SW 1271 (cell line): ENCODE data around the gene ZNF768.

Experiments
- DNase-seq, 2 experiments: peaks; one replicate each; lab custom pipeline; 2025; lab: John Stamatoyannopoulos, UW

ZNF768 gene

GRCh38 chr16:30526137-30526822 is at the start of gene ZNF768:
TSS of gene ZNF768 (minus strand) at chr16:30526566. CDS start at chr16:30526413, 153 bp downstream.
- peak in 1 of 2 experiments; percentile 54 for DNase-seq

- DNase-seq = no peak
Observed at GRCh38 chr16:30574678-30575077, 48.3 kb upstream of the ZNF768 start.

- peak; percentile 91 to 97 for DNase-seq
Observed at GRCh38 chr16:30571445-30572322, 45.3 kb upstream of the ZNF768 start, which contains the start of gene ZNF688. TSS of gene ZNF688 (minus strand) at chr16:30571714. CDS start at chr16:30571629, 85 bp downstream.

DNA sequence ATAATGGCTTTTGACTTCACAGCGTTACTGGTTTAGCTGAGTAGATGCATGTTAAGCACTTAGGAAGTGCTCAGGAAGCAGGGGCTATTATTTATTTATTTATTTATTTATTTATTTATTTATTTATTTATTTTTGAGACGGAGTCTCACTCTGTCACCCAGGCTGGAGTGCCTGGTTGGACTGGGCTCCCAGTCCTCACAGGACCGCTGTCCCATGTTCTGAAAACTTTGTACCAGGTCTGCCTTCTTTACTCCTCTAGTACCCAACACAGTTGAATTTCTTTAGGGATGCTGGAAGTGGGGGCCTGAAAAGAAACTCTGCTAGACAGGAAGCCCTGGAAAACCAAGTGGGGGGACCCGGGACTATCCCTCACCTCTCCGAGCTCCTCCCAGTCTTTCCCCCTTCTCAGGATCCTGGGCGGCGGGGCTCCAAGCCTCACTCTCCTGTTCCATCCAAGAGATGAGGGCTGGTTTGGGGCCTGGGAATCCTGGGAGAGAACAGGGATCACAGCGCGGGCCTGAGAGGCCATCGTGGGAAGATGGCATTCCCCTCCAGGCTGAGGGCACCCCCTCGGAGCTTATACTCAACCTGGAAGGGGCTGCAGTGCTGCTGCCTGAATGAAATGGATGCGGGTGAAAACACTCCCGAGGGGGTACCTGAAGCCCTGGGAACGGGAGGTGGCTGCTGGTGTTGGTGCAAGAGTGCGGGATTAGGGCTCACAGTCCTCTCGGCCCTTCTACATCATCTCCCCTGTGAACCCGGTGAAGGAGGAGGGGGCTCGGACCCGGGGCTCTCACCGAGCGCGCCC is 44.5 kb upstream of the ZNF768 start:
- DNase-seq = no peak

DNA sequence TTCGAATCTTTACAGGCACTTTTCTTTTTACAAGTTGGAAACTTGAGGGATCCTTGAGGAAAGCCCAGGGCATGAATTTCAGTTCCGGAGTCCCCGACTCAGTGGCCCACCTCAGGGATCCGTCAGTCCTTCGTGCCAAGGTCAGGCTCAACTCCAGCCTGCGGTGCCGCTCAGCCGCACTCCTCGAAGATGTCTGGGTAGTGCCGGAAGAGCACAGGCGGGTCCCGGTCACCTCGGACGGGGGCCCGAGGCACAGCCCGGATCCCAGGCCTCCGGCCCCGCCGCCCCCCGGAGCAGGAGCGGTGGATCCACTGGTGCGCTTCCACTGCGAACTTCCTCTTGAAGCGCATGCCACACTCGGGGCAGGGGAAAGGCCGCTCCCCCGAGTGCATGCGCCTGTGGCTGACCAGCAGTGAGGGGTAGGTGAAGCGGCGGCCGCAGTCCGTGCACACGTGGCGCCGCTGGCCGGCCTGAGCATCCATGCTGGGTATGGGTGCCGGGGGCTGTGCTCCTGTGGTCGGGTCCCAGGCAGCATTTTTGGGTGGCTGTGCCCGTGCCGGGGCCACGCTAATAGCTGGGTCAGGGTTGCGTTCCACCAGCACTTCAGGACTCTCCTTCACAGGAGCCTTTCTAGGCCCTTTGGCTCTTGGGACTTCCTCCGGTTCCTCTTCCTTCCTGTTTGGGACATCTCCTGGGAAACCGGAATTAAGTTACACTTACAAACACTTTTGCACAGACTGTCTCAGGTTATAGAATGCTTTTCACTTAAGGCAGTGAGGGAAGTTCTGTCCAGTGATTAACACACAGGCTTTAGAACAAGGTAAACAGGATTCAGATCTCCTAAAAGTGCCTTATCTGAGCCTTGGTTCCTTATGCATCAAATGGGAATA is 43.6 kb upstream of the ZNF768 start:
- no peak for DNase-seq

- no peak for DNase-seq
Observed at GRCh38 chr16:30569281-30569680, 42.9 kb upstream of the ZNF768 start.

DNA sequence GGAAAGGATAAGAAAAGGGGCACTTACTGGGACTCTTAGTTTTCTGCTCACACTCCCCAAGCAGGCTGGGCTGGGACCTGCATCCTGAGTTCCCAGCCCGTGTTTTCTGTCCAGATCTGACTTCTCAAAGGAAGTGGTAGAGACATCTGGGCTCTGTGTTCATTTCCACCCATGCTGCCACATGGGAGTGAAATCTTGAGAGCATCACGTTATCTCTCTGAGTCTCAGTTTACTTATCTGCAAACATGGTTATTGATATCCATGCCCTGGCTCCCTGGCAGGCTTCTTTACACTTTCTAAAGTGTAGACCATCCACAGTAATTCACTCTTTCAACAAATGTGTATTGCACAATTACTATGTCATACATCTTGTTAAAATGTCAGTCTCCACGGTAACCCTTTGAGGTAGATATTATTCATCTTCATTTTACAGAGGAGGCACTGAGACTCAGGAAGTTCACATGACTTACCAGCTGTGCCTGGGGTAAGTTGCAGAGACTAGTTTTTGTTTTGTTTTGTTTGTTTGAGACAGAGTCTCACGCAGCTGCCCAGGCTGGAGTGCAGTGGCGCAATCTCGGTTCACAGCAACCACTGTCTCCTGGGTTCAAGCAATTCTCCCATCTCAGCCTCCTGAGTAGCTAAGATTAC is 41.7 kb upstream of the ZNF768 start:
- DNase-seq = peak in 1 of 2 experiments; percentile 36

- no peak for DNase-seq
Observed at GRCh38 chr16:30567160-30567990, 41.0 kb upstream of the ZNF768 start.

DNA sequence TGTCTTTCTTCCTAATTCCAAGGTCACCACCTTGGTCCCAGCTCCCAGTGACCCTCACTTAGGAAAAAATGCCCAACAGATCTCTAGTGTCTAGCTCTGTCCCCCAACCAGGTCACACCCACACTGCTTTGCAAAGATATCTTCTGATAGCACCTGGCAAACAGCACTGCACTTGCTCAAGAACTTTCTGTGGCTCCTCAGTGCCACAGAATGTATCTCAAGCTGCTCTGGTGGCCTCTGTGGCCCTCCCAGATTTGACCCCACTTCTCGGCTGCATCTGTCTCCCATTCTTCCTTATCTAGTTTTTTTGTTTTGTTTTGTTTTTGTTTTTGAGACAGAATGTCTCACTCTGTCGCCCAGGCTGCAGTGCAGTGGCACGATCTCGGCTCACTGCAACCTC is 40.2 kb upstream of the ZNF768 start:
- DNase-seq = no peak

DNA sequence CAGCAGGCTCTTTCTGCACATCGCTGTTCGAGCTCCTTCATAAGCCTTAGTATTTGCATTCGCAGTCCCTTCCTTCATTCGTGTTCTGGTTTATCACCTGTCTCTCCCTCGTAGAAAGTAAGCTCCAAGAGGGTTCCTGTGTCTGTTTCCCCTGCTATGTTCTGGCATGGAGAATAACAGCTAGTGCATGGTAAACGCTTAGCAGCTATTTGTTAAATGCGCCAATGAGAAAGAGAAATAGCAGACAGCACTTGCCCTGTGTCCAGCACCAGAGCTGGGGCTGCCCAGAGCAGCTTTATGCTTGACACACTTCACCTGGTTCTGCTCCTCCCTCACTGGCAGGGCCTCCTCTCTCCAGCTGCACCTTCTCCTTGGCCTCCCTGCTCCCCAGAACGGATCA is 39.6 kb upstream of the ZNF768 start:
- no peak for DNase-seq

GRCh38 chr16:30565526-30565925 is 39.2 kb upstream of the ZNF768 start:
- no peak for DNase-seq

GRCh38 chr16:30562021-30562420 is 35.7 kb upstream of the ZNF768 start:
- no peak for DNase-seq

DNA sequence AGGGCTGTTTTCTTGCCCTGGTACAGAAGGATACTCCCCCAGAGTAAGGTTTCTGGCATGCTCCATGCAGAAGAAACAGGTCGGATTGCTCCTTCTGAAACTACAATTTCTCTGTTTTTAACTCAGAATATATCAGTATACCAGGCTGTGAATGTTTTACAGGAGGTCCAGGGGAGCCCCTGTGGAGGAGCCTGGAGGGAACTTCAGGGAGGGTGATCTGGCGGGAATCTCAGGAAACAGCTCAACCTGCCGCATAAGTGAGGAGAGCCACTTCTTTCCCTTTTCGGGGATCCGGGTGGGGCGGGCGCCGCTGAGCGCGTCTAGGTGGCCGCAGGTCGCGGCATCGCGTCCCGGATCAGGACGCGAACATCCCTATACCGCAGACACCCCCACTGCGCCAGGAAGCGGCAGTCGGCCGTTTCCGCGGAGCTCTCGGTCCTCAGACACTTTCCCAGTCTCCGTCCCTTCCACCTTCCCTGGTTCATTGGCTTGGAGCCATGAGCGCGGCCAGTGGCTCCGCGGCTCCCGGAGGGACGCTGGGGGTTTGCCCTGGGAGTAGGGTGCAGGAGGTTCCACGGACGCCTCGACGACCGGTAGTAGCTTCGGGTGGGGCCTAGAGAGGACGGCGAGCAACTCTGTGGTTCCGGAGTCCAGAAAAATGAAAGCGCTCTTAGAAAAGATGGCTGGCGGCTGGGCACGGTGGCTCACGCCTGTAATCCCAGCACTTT is 34.9 kb upstream of the ZNF768 start:
- no peak for DNase-seq

DNA sequence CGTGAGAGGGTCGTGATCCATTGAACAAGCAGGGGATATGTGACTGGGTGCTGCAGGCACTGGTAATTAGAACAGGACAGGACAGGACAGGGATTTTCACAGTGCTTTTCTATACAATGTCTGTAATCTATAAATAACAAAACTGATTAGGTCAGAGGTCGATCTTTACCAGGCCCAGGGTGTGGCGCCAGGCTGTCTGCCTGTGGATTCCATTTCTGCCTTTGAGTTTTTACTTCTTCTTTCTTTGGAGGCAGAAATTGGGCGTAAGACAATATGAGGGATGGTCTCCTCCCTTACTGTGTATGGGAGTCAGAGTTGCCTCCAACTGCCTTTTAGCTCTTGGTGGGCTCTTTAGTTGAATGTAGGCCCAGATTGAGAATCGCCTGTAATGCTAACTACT is 33.3 kb upstream of the ZNF768 start:
- DNase-seq = no peak

GRCh38 chr16:30558789-30559377 is 32.5 kb upstream of the ZNF768 start:
- DNase-seq = no peak

DNA sequence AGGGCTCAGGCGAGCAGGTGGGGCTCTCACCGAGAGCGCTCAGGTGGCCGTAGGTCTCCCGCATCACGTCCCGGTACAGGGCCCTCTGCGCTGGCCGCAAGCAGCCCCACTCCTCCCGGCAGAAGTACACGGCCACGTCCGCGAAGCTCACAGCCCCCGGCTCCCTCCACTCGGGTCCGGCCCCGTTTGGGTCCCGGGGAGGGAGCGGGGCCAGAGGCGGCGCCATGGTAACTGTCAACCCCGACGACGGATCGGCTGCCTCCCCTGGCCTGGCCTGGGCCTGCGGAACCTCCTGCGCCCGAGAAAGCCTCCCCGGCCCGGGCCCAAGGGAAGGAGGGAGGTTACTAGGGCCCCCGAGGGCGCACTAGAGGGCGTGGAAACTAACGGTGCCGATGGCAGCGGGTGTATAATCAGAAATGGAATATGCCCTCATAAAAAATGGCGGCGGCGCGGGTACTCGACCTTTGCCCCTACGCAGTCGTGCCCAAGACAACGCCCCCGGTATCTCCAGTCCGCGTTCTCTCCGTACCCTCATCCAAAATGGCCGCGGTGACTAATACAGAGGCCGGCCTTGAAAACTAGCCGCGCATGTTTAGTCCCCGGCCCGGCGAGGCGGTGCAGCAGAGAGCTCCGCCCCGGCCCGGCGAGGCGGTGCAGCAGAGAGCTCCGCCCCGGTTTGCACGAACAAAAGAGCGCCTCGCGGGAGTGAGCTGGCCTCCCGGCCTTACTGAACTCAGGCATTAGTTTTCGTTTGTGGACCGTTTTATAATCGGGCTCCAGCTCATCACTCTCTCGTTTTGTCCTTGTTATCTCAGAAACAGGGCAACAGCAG is 31.8 kb upstream of the ZNF768 start, which contains the start of gene ZNF764:
Gene ZNF764, minus strand, starts transcription at position 418 of the 832 bp plus-strand sequence. Its CDS starts 192 bp downstream, at position 226.
- DNase-seq = peak; percentile 96 to 97

- no peak for DNase-seq
Observed at GRCh38 chr16:30557707-30557956, 31.3 kb upstream of the ZNF768 start.

DNA sequence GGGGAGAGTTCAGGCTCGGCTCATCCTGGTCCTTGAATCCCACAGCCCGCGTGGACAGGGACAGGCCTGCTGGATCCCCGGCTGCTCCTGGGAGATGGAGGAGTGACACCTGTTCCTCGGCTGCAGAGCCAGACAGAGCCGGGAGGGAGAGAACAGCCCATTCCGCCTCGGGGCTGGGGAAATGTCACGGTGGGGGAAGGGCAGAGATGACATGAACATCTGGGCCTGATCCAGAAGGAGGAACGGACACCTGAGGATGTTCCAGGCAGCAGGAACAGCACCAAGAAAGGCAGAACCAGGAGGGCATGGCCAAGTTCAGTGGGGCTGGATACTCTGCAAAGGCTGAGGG is 29.7 kb upstream of the ZNF768 start:
- no peak for DNase-seq
